ENCODE data around the gene OR6N2.

OR6N2 gene, protein sequence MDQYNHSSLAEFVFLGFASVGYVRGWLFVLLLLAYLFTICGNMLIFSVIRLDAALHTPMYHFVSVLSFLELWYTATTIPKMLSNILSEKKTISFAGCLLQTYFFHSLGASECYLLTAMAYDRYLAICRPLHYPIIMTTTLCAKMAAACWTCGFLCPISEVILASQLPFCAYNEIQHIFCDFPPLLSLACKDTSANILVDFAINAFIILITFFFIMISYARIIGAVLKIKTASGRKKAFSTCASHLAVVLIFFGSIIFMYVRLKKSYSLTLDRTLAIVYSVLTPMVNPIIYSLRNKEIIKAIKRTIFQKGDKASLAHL

GRCh38 chr1:158781104-158781503 is at the start of gene OR6N2:
Gene OR6N2 (minus strand): TSS chr1:158781204. CDS start chr1:158777635, 3,569 bp downstream.
- DNase-seq = no peak

DNA sequence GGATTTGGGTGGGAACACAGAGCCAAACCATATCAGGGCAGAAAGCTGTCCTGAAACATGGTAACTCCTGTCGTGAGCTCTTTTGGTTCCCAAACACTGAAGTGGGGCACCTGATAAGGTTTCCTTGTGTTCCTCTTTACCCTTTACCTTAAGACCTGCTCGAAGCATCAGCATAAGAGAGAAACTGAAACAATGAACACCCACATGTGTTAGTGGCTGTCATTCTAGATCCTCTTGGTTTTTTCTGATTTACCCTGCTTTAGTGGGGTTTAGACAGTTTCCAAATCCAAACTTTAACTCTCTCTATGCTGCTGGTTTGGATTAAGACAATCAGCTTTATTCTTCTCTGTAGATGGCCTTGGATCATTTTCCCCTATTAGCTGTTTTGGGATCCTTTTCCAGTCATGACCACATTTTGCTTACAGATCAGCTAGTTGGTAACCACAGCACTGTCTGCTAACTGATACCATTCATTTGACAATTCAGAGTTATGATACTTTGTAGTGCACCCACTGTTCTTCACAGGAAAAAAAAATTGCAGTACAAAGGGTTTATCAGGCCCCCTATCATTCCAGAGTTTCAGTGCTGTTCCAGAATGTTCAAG is 49.2 kb upstream of the OR6N2 start:
- no peak for DNase-seq

GRCh38 chr1:158821723-158822122 is 40.7 kb upstream of the OR6N2 start:
- no peak for DNase-seq

DNA sequence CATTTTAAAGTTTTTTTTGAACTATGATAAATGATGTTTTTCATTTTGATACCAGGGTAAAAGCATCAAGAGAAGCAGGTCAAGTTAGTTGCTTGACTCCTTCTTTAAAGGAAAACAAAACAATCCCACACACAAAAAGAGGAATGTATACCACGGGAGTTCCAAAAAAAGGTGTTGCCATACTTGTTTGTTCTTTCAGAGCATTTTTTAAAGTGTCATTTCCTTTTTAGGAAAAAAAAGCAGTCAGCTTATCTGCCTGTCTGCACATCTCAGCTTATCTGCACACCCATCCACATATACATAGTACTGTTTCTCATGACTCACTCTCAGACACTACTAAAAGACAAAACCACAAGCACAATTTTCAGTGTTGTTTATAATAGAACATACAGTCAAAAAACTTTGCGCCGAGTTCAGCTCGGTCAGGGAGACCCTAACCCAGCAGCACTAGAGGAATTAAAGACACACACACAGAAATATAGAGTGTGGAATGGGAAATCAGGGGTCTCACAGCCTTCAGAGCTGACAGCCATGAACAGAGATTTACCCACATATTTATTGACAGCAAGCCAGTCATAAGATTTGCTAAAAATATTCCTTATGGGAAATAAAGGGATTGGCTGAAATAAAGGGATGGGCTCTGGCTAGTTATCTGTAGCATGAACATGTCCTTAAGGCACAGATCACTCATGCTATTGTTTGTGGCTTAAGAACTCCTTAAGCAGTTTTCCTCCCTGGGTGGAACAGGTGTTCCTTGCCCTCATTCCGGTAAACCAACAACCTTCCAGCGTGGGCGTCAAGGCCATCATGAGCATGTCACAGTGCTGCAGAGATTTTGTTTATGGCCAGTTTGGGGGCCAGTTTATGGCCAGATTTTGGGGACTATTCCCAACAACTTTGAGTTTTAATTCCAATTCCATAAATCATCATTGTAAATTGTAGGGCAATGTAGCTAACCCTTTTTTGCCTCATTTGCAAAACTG is 38.7 kb upstream of the OR6N2 start:
- DNase-seq = no peak

DNA sequence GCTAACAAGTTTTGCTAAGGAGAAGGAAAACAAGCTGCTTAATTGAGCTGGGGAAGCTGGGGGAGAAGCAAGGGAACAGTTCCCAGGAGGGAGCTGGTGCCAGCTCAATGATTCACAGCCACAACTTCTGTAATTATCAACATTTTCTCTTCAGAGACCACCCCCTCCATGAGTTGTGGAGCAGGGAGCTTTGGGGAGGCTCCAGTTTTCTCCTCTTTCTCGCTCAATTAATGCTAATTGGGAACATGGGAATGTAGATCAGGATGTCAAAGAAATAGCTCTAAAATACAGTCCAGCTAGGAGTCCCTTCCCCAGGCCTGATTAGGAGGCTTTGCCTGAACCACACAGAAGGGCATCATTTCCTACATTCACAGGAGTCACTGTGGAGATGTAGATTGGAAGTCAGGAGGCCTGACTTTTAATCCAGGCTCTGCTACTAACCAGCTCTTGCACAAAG is 38.0 kb upstream of the OR6N2 start:
- DNase-seq = no peak

- DNase-seq = no peak
Observed at GRCh38 chr1:158818560-158818959, 37.6 kb upstream of the OR6N2 start.

DNA sequence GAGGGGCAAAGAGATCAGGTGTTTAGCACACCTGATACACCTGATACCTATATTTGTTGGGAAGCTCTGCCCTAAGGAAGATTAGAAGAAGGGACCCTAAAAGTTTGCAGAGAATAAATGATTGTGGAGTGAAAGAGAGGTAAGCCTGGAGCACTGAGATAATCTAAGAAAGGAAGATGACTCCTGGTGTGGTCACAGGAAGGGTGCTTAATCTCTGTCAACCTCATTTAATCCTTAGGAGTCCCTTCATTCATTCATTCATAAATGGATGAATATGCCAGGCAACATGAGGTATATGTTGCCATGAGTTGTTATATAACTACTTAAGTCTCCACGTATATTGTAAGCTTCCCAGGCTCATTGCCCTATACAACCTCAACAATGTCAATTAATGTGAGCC is 34.0 kb upstream of the OR6N2 start:
- DNase-seq = no peak

- DNase-seq = no peak
Observed at GRCh38 chr1:158813164-158813563, 32.2 kb upstream of the OR6N2 start.

- no peak for DNase-seq
Observed at GRCh38 chr1:158812336-158812735, 31.3 kb upstream of the OR6N2 start.

- no peak for DNase-seq
Observed at GRCh38 chr1:158810311-158810710, 29.3 kb upstream of the OR6N2 start.

DNA sequence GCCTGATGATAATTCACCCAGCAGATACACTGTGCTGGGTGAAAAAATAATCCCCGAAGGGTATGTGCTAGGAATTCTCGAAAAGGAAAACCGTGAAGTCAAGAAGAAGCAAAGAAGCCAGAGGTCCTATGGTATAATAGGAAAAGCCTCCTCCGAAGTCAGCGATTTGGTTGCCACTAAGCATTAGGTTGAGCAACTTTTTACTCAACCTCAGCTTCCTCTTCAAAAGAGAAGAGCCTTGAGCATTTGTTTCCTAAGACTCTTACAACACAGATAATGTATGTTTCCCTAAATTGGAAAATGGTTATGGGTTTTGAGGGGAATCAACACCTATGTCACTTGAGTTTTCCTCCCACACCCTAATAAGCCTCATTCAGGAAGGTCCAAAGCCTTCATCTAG is 28.9 kb upstream of the OR6N2 start:
- no peak for DNase-seq

DNA sequence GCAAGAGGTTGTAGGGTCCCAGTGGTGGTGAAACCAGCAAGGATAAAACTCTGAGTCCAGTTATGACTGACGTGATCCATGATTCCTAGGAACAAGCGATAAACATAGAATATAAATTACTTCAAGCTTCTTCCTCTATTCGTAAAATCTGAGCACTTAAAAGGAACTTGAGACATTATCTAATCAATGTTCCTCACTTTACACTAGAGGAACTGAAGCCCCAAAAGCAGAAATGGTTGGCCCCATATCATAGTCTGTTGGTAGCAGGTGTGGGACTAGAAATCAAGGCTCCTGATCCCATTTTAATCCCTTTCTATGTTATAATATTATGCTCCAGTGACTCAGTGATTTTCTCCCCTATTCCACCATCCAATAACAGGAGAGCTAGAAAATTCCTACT is 28.3 kb upstream of the OR6N2 start:
- no peak for DNase-seq

GRCh38 chr1:158806916-158807536 is 26.0 kb upstream of the OR6N2 start:
- no peak for DNase-seq

- no peak for DNase-seq
Observed at GRCh38 chr1:158803678-158804077, 22.7 kb upstream of the OR6N2 start.

- no peak for DNase-seq
Observed at GRCh38 chr1:158801396-158801795, 20.4 kb upstream of the OR6N2 start.

- no peak for DNase-seq
Observed at GRCh38 chr1:158800526-158800925, 19.5 kb upstream of the OR6N2 start.

GRCh38 chr1:158799689-158800088 is 18.7 kb upstream of the OR6N2 start:
- DNase-seq = no peak

DNA sequence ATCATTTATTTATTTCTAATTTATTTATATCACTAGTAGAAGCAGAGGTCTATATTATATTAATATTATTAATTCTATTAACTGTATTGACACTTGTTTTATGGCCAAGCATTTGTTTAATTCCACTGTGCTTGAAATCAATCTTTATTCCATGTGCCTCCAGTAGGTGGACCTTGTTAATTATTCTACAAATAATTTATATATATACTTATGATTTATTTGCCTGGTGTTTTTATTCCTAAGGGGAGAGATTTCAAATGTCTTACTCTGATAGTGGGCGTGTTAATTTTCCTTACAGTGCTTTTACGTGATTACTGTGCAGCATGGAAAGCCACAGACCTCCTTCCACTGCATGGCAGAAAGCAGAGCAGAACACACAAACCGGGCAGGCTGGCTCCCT is 17.5 kb upstream of the OR6N2 start:
- DNase-seq = no peak

GRCh38 chr1:158794247-158794646 is 13.2 kb upstream of the OR6N2 start:
- no peak for DNase-seq

GRCh38 chr1:158793604-158794003 is 12.6 kb upstream of the OR6N2 start:
- DNase-seq = peak; percentile 30

- DNase-seq = no peak
Observed at GRCh38 chr1:158771950-158772866, 8.8 kb downstream of the OR6N2 start, which contains the start of gene OR6N1. Gene OR6N1 (minus strand): TSS chr1:158772195. CDS start chr1:158766682, 5,513 bp downstream.

GRCh38 chr1:158754420-158754819 is 26.6 kb downstream of the OR6N2 start, which contains the start of gene OR6K6:
Gene OR6K6 (plus strand): TSS chr1:158754720. CDS start chr1:158754888, 168 bp downstream.
- no peak for DNase-seq
